Umbilical cord (tissue), 2 donors: ENCODE data around the gene IL17C. TPM values are rescaled to one million over a fixed set of nuclear protein-coding genes. Genes with fewer than 3 reads are reported as not detected.

Experiments
- DNase-seq: peaks from one replicate; pipeline ENCODE4 v3.0.0-alpha.2; 2015; ENCODE audit warnings: low spot score
- total RNA-seq: library from RNA; depleted of rRNA; stranded (reverse); fragments of >200 nt; gene quantifications from one replicate; pipeline ENCODE4 v1.2.3, GENCODE V29; 2014; ENCODE audit warnings: low replicate concordance; ENCODE audit not compliant: insufficient read depth

The IL17C gene
- total RNA-seq, 1 donor from 2014 or later, result not detected

DNA sequence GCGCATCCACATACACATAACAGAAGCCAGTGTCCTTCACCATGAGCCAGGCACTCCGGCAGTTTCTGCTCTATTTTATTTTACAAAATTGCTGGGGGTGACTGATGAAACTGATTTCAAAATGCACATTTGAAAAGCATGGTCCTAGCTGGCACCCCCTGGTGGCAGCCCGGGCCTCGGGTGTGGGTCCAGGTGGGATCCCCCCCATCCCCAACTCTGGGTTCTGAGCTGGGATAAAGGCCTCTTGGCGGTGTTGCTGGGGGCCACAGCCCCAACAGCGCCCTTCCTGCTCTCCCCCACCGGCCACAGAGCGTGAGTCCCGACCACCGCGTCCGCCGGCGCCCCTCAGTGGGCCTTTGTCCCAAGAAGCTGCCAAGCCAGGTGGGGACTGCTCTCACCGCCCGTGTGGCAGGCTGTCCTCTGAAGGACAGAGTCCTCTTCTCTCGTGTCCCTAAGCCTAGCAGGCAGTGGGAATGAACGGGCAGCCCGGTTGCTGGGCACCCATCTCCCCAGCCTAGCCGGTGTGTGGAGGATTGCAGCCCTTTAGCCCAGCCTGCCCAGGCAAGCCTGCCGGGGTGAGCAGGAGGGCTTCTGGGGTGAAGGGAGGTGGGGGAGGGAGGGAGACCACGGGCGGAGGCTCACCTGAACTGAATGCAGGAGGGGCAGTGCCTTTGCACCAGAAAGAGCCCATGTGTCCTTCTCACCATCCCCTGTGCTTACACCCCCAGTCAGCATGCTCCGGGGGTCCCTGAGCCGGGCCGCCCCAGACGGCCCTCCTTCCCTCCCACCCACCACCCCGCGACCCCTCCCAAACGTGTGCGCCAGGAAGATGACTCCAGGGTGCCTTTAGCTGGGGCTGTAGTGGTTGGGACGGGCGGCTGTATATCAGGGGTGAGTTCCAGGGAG, 47.0 kb downstream of the IL17C start:
- no peak for DNase-seq

DNA sequence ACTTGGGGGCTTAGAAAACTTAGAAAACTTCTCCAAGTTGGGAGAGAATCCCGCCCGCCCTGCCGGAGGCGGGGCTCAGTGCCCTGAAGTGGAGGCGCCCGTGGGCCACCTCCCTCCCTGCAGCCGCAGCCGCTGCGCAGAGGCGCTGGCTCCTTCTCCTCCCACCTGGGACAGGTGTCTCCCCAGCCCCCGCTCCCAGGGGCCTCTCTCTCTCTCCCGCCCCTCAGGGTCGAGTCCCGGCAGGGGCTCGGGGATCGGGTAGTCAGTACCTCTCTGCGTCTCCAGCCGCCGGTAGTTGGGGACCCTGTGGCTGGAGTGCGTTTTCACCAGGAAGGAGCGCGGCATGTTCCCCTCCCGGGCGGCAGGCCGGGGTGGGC, 47.7 kb downstream of the IL17C start:
- no peak for DNase-seq

DNA sequence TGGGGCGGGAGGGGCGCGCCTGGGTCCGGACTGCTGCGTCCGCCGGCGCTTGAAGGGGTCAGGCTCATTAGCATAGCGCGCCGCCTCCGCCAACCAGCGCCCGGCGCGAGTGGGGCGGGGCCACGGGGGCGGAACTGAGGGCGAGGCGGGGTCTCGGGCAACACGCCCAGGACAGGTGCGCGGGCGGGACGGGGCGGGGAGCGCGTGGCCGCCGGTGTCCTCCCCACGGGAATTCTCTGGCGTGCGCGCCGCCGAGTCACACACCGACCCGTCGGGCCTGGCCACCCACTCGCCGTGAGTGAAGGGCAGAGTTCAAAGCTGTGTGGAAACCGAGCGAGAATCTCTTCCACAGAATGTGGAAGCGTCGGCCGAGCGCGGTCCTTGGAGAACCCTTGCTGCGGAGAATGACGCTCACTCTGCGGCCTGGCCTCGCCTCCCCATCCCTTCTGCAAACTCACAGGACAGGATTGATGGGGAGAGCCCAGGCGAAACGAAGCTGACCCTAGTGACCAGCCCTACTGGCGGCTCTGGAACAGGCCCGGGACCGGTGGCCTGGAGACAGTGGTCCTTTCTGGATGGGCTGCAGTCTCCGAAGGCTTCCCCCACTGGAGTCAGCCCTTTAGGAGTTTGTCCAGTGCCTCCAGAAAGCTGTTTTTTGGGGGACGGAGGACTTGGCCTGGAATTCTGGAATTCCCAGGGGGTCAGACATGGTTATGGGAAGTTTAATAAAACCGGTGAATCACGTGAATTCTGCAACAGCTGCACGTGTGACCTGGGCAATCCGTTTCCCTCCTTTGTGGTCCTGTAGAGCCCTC, 48.3 kb downstream of the IL17C start, which contains the start of gene SNAI3:
TSS of gene SNAI3 (minus strand) at position 69 of the 815 bp plus-strand sequence. CDS start 101 bp downstream, outside the sequence.
- peak; percentile 64 for DNase-seq

DNA sequence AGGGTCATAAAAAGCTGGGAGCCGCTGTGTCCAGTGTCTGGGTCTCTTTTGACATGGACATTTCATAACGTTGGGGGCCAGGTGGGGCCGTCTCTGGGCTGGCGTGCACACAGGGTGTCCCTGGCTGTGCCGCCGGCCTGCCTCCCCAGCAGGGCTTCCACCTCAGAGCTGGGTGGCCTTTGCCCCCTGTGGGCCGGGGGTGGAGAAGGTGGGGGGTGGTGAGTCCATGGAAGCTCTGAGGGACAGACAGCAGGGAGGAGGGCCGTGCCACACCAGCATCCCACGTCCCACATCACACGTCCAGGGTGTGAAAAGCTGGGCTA, 48.8 kb downstream of the IL17C start:
- DNase-seq, result no peak

DNA sequence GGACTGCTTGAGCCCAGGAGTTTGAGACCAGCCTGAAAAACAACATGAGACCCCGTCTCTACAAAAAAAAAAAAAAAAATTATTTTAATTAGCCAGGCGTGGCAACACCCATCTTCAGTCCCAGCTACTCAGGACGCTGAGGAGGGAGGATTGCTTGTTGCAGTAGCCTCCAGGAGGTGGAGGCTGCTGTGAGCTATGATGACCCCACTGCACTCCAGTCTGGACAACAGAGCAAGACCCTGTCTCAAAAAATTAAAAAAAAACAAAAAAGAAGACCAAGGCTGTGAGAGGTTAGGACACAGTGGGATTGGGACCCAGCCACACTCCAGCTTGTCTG, 49.3 kb downstream of the IL17C start:
- DNase-seq, result no peak

DNA sequence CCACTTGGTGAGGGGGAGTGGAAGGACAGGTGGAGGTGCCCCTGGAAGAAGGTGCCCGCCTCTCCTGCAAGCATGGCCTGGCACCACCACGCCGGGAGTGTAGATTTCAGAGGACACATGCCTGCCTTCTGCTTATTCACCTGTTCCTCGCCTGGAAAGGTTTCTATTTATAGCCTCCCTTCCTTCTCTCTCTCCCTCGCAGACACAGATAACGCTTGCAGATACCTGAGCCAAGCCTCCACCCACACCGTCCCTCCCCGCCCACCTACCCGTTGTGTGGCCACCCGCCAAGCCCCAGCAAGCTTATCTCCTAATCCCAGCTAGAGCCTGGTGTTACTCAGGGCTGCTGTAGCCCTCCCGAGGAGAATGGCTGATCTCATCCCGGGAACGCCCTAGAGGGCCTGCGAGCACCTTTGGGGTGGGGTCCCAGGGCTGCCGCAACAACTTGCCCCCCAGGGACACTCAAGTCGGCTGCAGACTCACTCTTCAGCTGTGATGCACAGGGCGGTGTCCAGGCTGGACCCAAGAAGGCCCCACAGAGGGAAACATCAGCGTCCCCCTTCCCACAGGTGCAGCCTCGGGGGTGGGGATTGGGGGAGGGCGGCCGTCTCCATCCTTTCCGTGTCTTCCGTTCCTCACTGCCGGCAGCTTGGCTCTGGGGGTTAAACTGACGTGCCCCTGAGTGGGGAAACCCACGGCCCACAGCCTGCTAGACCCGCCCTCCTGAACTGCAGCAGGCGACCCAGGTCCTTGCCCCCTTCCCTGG, 49.8 kb downstream of the IL17C start:
- DNase-seq, result peak; percentile 32

Other genes starting within 250 kb of the IL17C start
- gene ZFPM1, start 185.3 kb upstream of the IL17C start, total RNA-seq, result 1.7 TPM
- 6.3 TPM for gene ZC3H18, start 68.2 kb upstream of the IL17C start, total RNA-seq
- gene CYBA, start 12.5 kb downstream of the IL17C start, total RNA-seq, result 70.3 TPM
- gene MVD, start 24.5 kb downstream of the IL17C start, total RNA-seq, result 21.4 TPM
- not detected for gene SNAI3, start 47.9 kb downstream of the IL17C start, total RNA-seq
- gene RNF166, start 67.8 kb downstream of the IL17C start, total RNA-seq, result 29.9 TPM
- gene CTU2, start 67.9 kb downstream of the IL17C start, total RNA-seq, result 10.8 TPM
- gene PIEZO1, start 146.6 kb downstream of the IL17C start, total RNA-seq, result 91.7 TPM
- gene CDT1, start 165.2 kb downstream of the IL17C start, total RNA-seq, result 1.9 TPM
- 34.2 TPM for gene APRT, start 173.4 kb downstream of the IL17C start, total RNA-seq
- gene GALNS, start 218.4 kb downstream of the IL17C start, total RNA-seq, result 14.9 TPM
- 9.9 TPM for gene TRAPPC2L, start 218.6 kb downstream of the IL17C start, total RNA-seq
- 1.7 TPM for gene PABPN1L, start 228.1 kb downstream of the IL17C start, total RNA-seq